Measurements from ENCODE around the gene MRPL54. TPM values are rescaled to one million over a fixed set of nuclear protein-coding genes. Genes with fewer than 3 reads are reported as not detected.
A peak's percentile ranks its signal among the peaks of the same experiment; 100 is the strongest.

The MRPL54 gene
- total RNA-seq, 2 donors from 2014 or later: 25.5 to 57.2 TPM

DNA sequence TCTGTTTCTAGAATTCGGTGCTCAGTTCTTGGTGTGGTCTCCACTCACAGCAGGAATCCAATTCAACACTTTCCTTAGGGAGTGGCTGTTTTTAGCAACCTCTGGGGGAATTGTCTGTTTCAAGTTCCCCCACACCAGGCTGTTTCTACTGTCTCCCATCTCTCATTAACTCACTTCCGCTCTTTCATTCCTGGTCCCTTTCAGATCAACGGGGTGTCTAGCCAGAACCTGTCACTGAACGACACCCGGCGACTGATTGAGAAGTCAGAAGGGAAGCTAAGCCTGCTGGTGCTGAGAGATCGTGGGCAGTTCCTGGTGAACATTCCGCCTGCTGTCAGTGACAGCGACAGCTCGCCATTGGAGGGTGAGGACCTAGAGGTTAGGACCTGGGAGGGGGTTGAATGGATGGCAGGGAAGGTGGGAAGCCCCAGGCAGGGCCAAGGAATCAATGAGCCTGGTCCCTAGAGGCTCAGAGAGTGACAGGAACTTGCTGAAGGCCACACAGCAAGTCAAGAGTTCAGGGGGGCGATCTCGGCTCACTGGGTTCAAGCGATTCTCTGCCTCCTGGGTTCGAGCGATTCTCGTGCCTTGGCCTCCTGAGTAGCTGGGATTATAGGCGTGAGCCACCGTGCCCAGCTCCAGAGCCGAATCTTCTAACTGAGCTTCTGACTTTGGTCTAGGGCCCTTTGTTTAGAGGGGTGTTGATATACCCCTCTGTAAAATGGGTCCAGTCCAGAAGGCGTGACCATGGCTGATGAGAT is 28.8 kb upstream of the MRPL54 start:
- no peaks in the 10 kb centered on the region for H3K27me3 Mint-ChIP-seq
- no peak overlapping the region for H3K27ac Mint-ChIP-seq
- H3K36me3 Mint-ChIP-seq (ENCODE audit: low read depth): no peaks in the 10 kb centered on the region
- no peaks in the 10 kb centered on the region for H3K9me3 Mint-ChIP-seq
- no peaks in the 10 kb centered on the region for H3K4me1 Mint-ChIP-seq
- H3K4me3 Mint-ChIP-seq: no peak overlapping the region
- ATAC-seq (replicated peaks): no peak

DNA sequence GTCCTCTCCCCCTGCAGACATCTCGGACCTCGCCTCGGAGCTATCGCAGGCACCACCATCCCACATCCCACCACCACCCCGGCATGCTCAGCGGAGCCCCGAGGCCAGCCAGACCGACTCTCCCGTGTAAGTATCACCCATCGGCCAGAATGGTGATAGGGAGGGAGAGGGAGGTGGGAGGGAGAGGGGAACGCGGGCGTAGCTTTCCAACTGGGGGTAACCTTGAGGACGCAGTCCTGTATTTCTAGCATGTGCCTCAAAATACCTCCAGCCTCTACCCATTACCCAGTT is 28.2 kb upstream of the MRPL54 start:
- Mint-ChIP-seq H3K4me3 (no peak overlapping the region), H3K36me3 (ENCODE audit: low read depth) (no peaks in the 10 kb centered on the region), H3K4me1 (no peaks in the 10 kb centered on the region), H3K9me3 (no peaks in the 10 kb centered on the region), H3K27me3 (no peaks in the 10 kb centered on the region), H3K27ac (no peak overlapping the region)
- ATAC-seq (replicated peaks): no peak

DNA sequence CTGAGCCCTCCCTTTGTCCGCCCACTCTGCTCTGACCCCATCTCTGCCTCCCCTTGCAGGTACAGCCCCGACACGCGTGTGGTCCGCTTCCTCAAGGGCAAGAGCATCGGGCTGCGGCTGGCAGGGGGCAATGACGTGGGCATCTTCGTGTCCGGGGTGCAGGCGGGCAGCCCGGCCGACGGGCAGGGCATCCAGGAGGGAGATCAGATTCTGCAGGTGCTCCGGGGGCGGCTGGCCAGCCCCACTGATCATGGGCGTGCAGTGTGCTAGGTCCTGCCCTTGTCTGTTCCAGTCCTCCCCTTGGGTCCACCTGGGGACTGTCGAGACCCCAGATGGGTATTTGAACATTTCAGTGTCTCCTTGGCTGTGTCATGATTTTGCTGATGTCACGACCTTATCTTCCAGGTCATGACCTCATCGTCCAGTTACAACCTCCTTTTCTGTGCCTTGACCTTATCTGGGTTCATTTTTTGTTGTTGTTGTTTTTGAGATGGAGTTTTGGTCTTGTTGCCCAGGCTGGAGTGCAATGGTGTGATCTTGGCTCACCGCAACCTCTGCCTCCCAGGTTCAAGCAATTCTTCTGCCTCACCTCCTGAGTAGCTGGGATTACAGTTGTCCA is 26.3 kb upstream of the MRPL54 start:
- H3K4me1 Mint-ChIP-seq: peaks cover 4% of the 10 kb centered on the region
- no peaks in the 10 kb centered on the region for H3K36me3 Mint-ChIP-seq (ENCODE audit: low read depth)
- no peaks in the 10 kb centered on the region for H3K9me3 Mint-ChIP-seq
- ATAC-seq (replicated peaks): no peak
- H3K27me3 Mint-ChIP-seq: no peaks in the 10 kb centered on the region
- no peak overlapping the region for H3K4me3 Mint-ChIP-seq
- no peak overlapping the region for H3K27ac Mint-ChIP-seq

DNA sequence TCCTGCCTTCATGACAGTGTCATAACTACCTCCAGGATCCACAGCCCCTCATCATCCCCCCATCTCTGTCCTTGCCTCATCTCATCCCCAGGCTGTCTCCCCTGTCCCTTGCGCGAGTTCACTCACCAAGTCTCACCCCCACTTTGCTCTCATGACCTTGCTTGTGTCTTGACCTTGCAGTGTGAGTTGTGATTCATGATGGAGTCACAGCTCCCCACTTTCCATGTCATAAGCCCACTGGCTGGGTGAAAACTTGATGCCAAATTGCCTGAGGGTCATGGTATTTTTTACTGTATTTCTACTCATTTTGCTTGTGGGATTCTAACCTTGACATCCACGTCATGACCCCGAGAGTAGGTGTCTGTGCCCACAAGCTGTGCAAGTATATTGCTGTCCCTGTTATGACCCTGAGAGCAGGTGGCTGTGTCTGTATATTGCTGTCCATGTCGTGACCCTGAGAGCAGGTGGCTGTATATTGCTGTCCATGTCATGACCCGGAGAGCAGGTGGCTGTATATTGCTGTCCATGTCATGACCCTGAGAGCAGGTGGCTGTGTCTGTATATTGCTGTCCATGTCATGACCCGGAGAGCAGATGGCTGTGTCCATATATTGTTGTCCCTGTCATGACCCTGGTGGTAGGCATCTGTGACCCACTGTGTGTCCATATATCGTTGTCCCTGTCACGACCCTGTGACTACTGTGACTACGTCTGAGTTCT is 24.8 kb upstream of the MRPL54 start:
- Mint-ChIP-seq H3K27me3 (no peaks in the 10 kb centered on the region), H3K4me3 (no peak overlapping the region), H3K9me3 (no peaks in the 10 kb centered on the region), H3K27ac (no peak overlapping the region), H3K4me1 (peaks cover 4% of the 10 kb centered on the region), H3K36me3 (ENCODE audit: low read depth) (no peaks in the 10 kb centered on the region)
- peak; percentile 19 for ATAC-seq (replicated peaks)

DNA sequence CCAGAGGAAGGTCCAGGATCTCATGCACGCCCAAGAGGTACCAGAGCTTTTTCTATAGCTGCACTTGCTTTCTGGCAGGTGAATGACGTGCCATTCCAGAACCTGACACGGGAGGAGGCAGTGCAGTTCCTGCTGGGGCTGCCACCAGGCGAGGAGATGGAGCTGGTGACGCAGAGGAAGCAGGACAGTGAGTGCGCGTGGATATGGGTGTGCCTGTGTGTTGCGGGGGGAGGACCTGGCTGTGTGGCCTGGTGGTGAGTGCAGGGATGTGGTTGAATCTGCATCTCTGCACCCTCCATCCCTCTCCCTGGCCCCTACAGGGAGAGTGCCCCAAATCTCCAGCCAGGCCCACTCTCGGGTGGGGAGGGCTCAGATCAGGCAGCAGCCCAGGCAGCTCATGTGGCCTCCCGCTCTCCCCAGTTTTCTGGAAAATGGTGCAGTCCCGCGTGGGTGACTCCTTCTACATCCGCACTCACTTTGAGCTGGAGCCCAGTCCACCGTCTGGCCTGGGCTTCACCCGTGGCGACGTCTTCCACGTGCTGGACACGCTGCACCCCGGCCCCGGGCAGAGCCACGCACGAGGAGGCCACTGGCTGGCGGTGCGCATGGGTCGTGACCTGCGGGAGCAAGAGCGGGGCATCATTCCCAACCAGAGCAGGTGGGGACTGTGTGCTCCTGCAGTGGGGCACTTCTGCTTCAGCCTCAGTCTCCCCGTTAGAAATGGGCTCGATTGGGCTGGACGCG is 23.8 kb upstream of the MRPL54 start:
- no peak overlapping the region for H3K4me3 Mint-ChIP-seq
- no peaks in the 10 kb centered on the region for H3K9me3 Mint-ChIP-seq
- H3K36me3 Mint-ChIP-seq (ENCODE audit: low read depth): no peaks in the 10 kb centered on the region
- peaks cover 4% of the 10 kb centered on the region for H3K4me1 Mint-ChIP-seq
- ATAC-seq (replicated peaks): no peak
- H3K27me3 Mint-ChIP-seq: no peaks in the 10 kb centered on the region
- H3K27ac Mint-ChIP-seq: no peak overlapping the region

DNA sequence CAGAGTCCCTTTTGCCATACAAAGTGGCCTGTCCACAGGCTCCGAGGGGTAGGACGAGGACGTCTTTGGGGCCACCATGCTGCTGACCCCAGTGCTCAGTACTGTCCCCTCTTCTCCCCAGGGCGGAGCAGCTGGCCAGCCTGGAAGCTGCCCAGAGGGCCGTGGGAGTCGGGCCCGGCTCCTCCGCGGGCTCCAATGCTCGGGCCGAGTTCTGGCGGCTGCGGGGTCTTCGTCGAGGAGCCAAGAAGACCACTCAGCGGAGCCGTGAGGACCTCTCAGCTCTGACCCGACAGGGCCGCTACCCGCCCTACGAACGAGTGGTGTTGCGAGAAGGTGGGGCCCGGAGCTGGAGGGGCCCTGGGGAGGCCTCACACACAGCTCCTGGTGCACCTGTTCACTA is 22.1 kb upstream of the MRPL54 start:
- H3K27me3 Mint-ChIP-seq: no peaks in the 10 kb centered on the region
- H3K27ac Mint-ChIP-seq: no peak overlapping the region
- H3K9me3 Mint-ChIP-seq: no peaks in the 10 kb centered on the region
- peaks cover 4% of the 10 kb centered on the region for H3K4me1 Mint-ChIP-seq
- no peak overlapping the region for H3K4me3 Mint-ChIP-seq
- no peak for ATAC-seq (replicated peaks)
- no peaks in the 10 kb centered on the region for H3K36me3 Mint-ChIP-seq (ENCODE audit: low read depth)

DNA sequence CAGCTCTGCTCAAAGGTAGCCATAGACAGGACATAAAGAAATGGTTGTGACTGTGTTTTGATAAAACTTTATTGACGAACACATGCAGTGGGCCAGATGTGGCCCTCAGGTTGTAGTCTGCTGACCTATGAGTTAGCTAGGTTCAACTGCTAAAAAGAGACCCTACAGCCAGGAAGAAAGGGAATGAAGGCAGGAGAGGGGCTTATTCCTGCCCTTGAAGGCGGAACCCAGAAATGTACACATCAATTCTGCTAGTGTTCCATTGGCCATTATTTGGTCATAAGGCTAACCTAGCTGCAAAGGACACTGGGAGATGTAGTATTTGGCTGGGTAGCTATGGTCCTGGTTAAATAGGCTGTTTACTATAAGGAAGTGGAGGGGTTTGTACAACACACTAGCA is 19.0 kb upstream of the MRPL54 start:
- Mint-ChIP-seq H3K4me1 (peaks cover 4% of the 10 kb centered on the region), H3K9me3 (no peaks in the 10 kb centered on the region), H3K27ac (no peak overlapping the region), H3K4me3 (no peak overlapping the region), H3K27me3 (no peaks in the 10 kb centered on the region), H3K36me3 (ENCODE audit: low read depth) (no peaks in the 10 kb centered on the region)
- no peak for ATAC-seq (replicated peaks)

DNA sequence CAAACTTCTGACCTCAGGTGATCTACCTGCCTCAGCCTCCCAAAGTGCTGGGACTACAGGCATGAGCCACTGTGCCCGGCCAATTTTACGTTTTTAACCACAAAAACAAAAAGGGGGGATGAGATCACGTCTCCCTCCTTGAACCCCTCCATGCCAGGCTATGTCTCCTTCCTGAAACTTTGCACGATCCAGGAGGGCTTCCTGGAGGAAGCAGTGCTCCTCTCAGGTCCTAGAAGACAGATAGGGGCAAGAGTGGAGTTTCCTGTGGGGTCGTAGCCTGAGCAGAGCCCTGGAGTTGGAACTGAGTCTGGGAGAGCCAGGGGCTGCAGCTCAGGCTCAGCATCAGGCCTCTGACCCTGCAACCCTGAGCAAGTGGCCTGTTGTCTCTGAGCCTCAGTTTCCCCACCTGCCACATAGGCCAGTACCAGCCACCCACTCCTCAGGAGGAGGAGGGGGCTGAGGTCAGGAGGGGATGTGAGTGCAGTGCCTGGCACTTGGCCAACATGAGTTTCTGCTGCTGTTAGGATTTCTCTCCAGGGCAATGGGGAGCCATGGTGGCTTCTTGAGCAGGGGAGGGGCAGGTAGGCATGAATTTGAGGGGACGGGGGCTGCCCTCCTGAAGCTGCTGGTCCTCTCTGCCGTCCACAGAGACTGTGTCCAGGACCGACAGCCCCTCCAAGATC is 17.0 kb upstream of the MRPL54 start:
- Mint-ChIP-seq H3K27me3 (no peaks in the 10 kb centered on the region), H3K27ac (no peak overlapping the region), H3K36me3 (ENCODE audit: low read depth) (peaks cover 13% of the 10 kb centered on the region), H3K9me3 (no peaks in the 10 kb centered on the region), H3K4me1 (no peaks in the 10 kb centered on the region), H3K4me3 (no peak overlapping the region)
- ATAC-seq (replicated peaks): no peak

DNA sequence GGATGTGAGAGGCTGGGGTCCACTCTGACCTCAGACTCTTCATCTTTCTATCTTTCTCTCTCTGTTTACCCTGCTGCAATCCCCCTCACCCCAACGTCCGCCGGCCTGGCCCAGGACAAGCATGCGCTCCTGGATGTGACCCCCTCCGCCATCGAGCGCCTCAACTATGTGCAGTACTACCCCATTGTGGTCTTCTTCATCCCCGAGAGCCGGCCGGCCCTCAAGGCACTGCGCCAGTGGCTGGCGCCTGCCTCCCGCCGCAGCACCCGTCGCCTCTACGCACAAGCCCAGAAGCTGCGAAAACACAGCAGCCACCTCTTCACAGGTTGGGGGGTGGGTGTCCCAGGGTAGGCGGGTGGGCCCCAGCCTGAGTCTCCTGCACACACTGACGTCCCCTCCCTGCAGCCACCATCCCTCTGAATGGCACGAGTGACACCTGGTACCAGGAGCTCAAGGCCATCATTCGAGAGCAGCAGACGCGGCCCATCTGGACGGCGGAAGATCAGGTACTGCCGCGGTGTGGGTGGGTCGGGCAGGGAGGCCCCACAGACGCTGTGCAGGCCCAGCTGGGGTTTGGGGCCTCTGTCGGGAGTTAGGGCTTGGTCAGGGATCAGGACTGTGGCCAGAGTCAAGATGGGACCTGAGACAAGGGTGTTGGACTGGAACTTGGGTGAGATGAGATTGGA is 16.0 kb upstream of the MRPL54 start:
- no peaks in the 10 kb centered on the region for H3K4me1 Mint-ChIP-seq
- no peaks in the 10 kb centered on the region for H3K27me3 Mint-ChIP-seq
- no peaks in the 10 kb centered on the region for H3K9me3 Mint-ChIP-seq
- H3K36me3 Mint-ChIP-seq (ENCODE audit: low read depth): peaks cover 21% of the 10 kb centered on the region
- H3K4me3 Mint-ChIP-seq: no peak overlapping the region
- no peak for ATAC-seq (replicated peaks)
- no peak overlapping the region for H3K27ac Mint-ChIP-seq

DNA sequence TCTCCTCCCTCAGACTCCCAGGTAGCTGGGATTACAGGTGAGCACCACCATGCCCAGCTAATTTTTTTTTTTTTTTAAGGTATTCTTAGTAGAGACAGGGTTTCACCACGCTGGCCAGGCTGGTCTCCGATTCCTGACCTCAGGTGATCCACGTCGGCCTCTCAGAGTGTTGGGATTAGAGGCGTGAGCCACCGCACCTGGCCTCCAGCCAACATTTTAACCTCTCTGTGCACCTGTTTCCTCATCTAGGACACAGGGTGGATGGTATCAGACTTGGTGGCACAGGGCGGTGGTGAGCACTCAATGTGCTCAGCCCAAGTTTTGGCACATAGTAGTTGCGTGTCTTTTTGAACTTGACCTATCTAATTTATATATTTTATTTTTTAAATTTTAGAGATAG is 13.5 kb upstream of the MRPL54 start:
- Mint-ChIP-seq H3K4me3 (no peak overlapping the region), H3K4me1 (no peaks in the 10 kb centered on the region)
- no peak for ATAC-seq (replicated peaks)

DNA sequence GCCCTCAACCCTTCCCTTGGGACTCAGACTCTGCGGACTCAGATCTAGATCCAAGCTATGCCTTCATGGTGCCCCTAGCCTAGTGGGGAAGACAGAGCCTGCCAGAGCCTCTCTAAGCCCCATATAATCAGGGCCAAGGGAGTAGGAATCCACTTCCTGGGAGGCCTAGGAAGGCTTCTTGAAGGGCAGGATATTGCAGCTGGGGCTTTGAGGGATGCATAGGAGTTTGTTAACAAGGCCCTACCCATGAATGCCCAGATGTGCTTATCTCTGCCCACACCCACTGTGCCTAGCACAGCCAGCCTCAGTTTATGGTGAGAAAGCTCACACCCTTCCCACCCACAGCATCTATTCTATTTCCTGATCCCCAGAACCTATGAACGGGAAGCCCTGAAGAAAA is 12.3 kb upstream of the MRPL54 start:
- Mint-ChIP-seq H3K36me3 (ENCODE audit: low read depth) (peaks cover 44% of the 10 kb centered on the region), H3K9me3 (no peaks in the 10 kb centered on the region), H3K4me1 (peaks cover 5% of the 10 kb centered on the region), H3K27me3 (no peaks in the 10 kb centered on the region), H3K4me3 (no peak overlapping the region), H3K27ac (no peak overlapping the region)
- ATAC-seq (replicated peaks): no peak

More for the DNA sequence above, 13.5 kb upstream of the MRPL54 start:
- H3K9me3 Mint-ChIP-seq: no peaks in the 10 kb centered on the region
- no peak overlapping the region for H3K27ac Mint-ChIP-seq
- no peaks in the 10 kb centered on the region for H3K27me3 Mint-ChIP-seq
- H3K36me3 Mint-ChIP-seq (ENCODE audit: low read depth): peaks cover 33% of the 10 kb centered on the region

DNA sequence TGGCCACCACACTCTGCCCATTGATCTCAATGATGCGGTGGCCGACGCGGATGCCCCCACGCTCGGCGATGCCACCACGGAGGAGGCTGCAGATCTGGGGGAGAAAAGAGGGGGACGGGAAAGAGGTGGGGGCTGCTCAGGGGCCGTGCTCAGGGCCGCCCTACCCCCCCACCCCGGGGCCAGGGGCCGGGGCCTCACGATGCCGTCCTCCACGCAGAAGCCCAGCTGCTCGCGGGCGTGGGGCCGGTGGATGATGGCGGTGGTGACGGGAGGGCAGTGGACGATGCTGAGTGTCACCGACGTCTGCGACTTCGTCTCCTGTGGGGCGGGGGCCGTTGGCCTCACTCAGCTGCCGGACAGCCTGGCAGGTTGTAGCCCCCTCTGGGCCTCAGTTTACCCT is 11.2 kb upstream of the MRPL54 start:
- Mint-ChIP-seq H3K9me3 (no peaks in the 10 kb centered on the region), H3K4me3 (no peak overlapping the region), H3K4me1 (peaks cover 6% of the 10 kb centered on the region), H3K27me3 (no peaks in the 10 kb centered on the region), H3K27ac (no peak overlapping the region), H3K36me3 (ENCODE audit: low read depth) (peaks cover 52% of the 10 kb centered on the region)
- no peak for ATAC-seq (replicated peaks)

DNA sequence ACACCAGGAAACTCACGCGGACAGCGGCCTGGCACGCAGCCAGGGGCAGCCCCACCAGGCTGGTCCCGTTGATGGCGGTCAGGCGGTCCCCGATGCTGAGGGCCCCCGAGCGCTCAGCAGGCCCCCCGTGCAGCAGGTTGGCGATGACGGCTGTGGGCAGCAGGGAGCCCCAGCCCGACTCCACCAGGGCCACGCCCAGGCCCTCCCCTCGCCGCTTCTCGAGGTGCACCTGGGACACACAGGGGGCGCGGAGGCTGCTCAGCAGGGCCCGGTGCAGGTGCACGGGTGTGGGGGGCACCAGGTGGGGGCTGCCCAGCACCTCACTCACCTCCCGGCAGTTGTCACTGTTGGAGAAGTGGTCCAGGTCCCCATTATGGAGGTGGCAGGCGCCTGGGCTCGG is 10.0 kb upstream of the MRPL54 start:
- H3K27me3 Mint-ChIP-seq: no peaks in the 10 kb centered on the region
- no peak overlapping the region for H3K27ac Mint-ChIP-seq
- H3K36me3 Mint-ChIP-seq (ENCODE audit: low read depth): peaks cover 60% of the 10 kb centered on the region
- H3K9me3 Mint-ChIP-seq: no peaks in the 10 kb centered on the region
- no peak overlapping the region for H3K4me3 Mint-ChIP-seq
- peaks cover 6% of the 10 kb centered on the region for H3K4me1 Mint-ChIP-seq
- ATAC-seq (replicated peaks): no peak

All from activated T-helper 17 cell treated with anti-CD3 and anti-CD28 coated beads, Interleukin-2, amount 50 U/mL, for 72 hours (primary cell).